Measurements from ENCODE around the gene SPATA19.

DNA sequence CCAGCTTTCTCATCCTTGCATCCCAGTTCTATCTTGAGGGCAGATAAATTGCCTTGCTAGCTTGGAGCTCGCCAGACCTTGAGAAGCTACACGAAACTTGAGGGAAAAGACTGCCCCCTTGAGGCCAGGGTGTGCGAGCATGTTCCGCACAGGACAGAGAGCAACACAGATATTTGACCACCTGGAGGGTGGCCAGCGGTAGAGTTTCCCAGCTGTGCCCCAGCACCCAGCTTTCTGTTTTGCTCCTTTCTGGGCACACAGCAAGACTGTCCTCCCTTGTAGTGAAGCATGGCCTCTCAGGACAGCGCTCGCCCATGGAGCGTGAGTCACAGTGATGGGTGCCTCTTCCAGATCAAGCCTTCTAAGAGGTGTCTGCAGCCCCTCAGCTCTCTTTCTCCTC lies 23.5 kb downstream of the SPATA19 start:
- TF ChIP-seq POLR2AphosphoS5 (IDR thresholded peaks at IDR 0.05; ENCODE audit: low read depth, low read length): no peak
- no peak for TF ChIP-seq TAF1 (IDR thresholded peaks at IDR 0.05; ENCODE audit: borderline replicate concordance, insufficient read depth, low read length)
- TF ChIP-seq FOXP2 (optimal IDR thresholded peaks at IDR 0.05; ENCODE audit: borderline replicate concordance, extremely low read depth, extremely low read length, insufficient read depth): peak; percentile 45
- no peak for TF ChIP-seq SIN3A (IDR thresholded peaks at IDR 0.05; ENCODE audit: borderline replicate concordance, insufficient read depth, low read length)
- TF ChIP-seq, protein P1, sequence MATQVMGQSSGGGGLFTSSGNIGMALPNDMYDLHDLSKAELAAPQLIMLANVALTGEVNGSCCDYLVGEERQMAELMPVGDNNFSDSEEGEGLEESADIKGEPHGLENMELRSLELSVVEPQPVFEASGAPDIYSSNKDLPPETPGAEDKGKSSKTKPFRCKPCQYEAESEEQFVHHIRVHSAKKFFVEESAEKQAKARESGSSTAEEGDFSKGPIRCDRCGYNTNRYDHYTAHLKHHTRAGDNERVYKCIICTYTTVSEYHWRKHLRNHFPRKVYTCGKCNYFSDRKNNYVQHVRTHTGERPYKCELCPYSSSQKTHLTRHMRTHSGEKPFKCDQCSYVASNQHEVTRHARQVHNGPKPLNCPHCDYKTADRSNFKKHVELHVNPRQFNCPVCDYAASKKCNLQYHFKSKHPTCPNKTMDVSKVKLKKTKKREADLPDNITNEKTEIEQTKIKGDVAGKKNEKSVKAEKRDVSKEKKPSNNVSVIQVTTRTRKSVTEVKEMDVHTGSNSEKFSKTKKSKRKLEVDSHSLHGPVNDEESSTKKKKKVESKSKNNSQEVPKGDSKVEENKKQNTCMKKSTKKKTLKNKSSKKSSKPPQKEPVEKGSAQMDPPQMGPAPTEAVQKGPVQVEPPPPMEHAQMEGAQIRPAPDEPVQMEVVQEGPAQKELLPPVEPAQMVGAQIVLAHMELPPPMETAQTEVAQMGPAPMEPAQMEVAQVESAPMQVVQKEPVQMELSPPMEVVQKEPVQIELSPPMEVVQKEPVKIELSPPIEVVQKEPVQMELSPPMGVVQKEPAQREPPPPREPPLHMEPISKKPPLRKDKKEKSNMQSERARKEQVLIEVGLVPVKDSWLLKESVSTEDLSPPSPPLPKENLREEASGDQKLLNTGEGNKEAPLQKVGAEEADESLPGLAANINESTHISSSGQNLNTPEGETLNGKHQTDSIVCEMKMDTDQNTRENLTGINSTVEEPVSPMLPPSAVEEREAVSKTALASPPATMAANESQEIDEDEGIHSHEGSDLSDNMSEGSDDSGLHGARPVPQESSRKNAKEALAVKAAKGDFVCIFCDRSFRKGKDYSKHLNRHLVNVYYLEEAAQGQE (IDR thresholded peaks at IDR 0.05; ENCODE audit: insufficient read depth in 1 of 2, low read depth in 2 of 2, low read length in 2 of 2): no peak

Measured in PFSK-1 (cell line).